ENCODE results near the gene PTPRG.

Gene PTPRG

DNA sequence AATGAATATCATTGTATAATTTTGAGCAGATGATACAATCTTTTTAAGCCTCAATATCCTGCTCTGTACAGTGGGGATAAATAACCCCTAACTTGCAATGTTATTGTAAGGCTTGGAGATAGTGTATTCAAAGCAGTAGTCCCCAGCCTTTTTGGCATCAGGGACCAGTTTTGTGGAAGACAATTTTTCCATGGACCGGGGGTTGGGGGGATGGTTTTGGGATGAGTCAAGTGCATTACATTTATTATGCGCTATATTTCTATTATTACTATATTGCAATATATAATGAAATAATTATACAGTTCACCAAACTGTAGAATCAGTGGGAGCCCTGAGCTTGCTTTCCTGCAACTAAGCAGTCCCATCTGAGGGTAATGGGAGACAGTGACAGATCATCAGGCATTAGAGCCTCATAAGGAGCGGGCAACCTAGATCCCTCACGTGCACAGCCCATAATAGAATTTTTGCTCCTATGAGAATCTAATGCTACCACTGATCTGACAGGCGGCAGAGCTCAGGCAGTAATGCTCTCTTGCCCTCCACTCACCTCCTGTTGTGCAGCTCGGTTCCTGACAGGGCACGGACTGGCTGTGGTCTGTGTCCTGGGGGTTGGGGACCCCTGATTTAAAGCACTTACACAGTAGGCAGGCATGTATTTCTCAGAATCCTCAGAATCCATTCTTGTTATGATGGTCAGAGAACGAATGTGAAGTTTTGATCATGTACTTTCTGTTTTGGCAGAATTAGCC is 102.2 kb downstream of the PTPRG start:
- no peak for DNase-seq

- DNase-seq: no peak
Measured at GRCh38 chr3:61664105-61664482, 102.7 kb downstream of the PTPRG start.

DNA sequence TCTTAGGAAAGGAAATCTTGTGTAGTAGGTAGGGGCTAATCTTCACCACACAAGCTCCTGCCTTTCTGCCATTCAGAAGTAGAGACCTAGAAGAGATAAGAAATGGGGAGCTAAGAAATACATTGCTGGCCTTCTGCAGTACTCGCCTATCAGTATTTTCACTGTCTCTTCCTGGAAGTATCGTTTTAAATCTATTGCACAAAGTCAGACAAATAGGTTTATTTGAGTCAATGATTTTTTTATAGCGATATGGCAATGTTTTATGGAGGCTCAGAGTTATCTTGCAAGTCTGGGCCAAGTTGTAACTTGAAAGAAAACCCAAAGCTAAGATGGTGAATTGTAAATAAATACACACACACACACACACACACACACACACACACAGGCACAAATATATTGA is 103.8 kb downstream of the PTPRG start:
- no peak for DNase-seq

- DNase-seq: no peak
Measured at GRCh38 chr3:61665987-61666386, 104.6 kb downstream of the PTPRG start.

- no peak for DNase-seq
Measured at GRCh38 chr3:61666615-61667330, 105.4 kb downstream of the PTPRG start.

GRCh38 chr3:61667383-61667782 is 106.0 kb downstream of the PTPRG start:
- DNase-seq: no peak

DNA sequence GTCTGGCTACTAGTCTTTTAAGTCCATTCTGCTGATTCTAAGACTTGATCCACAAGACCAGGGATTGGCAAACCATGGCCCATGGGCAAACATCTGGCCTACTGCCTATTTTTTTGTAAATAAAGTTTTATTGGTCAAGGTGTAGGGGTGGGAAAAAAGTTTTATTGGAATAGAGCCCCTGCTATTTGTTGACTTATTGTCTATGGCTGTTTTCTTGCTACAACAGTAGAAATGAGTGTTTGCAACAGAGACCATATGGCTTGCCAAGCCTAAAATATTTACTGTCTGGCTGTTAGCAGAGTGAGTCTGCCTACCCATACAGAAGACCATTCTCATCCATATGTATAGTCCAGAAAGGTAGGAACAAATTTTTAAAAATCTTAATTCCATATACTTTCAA is 106.4 kb downstream of the PTPRG start:
- DNase-seq: no peak

DNA sequence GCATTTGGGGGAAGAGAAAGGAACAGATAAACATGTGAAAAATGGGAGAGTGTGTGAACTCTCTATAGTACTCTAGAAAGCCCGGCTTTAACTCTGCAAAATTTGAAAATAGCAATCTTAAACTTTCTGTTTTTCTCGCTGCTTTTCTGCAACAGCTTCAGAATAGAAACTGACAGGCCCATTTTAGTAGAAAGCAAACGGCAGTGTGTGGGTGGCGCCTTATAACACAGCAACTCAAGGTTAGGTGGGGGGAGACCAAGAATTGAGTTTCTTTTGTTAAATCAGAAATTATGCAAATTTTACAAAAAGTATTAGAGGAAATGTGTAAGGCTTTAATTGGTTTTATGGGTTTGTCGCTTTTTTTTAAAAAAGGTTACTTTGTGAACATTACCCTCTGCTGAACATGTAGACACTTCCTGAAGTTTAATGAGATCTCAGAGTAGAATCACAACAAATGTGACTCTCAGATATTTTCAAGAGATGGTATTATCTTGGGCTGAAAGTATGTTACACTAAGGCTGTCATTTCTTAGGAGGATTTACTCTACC is 107.0 kb downstream of the PTPRG start:
- no peak for DNase-seq

DNA sequence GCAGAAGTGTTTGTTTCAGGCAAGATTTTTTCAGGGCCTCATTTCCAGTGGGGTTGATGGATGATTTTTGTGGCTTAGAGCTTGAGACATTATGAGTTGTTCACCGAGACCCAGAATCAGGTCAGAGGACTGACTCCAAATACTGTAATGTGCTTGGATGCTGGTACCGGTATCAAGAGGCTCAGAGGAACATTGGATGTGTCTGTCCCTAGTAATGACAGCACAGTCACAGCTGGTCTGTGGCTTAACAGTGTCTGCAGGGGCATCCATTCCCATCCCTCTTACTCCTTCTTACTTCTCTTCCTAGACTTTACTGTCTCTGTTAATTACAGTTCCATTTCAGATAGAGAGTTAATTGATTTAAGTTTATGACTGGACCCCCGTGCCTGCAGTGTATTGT is 107.8 kb downstream of the PTPRG start:
- no peak for DNase-seq

DNA sequence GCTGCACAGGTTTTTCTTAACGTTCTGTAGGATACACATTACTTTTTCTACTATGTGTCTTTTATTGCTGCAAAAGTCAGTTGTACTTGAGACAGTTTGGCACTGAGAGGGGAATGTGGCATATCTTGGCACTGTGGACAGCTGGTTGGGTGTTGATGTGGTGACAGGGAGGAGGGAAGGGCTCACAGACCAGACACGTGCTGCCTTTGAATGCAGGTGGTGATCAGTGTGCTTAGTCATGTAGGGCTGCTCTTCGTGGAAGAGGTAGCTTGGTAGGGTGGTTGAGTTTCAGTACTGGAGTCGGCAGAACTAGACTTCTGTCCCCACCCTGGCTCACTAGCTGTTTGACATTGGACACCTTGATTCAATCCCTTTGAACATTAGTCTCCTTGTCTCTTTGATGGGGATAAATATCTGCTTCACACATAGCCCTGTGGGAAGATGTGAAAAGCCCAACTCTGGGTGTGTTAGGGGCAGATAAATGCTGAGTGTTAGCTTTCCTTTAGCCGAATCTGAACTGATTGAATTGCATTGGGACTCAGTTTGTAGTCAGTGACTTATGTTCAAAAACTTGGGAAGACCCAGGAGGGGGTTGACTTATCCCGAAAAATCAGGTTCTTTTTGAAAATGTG is 108.4 kb downstream of the PTPRG start:
- DNase-seq: no peak

DNA sequence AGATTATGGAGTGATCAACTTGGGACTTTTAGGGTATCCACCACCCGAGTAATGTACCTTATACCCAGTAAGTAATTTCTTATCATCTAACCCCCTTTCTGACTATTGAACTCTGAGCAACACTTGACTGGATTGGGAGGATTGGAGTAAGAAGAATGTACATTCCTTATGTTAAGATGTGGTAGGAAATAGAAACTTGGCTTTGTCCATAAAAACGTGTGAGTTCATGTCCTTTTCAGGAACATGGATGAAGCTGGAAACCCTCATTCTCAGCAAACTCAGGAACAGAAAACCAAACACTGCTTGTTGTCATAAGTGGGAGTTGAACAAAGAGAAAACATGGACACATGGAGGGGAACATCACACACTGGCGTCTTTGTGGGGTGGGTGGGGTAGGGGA is 112.3 kb downstream of the PTPRG start:
- DNase-seq: no peak

- DNase-seq: no peak
Measured at GRCh38 chr3:61674596-61674995, 113.2 kb downstream of the PTPRG start.

DNA sequence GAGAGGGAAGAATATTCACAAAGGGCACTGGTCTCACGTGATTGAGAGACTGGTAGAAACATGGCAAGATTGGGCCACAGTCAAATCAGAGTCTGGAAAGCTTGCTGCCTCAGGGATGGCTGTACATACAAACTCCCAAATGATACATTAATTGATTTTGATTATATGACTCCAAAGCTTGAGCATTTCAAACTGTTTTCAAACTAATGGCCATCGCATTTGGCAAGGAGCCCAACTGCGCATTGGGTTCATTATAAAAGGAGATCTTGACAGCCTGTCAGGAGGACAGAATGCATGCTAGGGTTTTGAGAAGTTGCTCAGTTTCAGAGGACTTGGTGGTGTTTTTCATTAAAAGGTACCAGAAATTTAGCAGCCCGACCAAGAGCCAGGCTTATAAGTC is 117.7 kb downstream of the PTPRG start:
- no peak for DNase-seq

- DNase-seq: no peak
Measured at GRCh38 chr3:61680617-61681016, 119.2 kb downstream of the PTPRG start.

GRCh38 chr3:61681636-61682035 is 120.3 kb downstream of the PTPRG start:
- no peak for DNase-seq

- DNase-seq: no peak
Measured at GRCh38 chr3:61682671-61683548, 121.5 kb downstream of the PTPRG start.

DNA sequence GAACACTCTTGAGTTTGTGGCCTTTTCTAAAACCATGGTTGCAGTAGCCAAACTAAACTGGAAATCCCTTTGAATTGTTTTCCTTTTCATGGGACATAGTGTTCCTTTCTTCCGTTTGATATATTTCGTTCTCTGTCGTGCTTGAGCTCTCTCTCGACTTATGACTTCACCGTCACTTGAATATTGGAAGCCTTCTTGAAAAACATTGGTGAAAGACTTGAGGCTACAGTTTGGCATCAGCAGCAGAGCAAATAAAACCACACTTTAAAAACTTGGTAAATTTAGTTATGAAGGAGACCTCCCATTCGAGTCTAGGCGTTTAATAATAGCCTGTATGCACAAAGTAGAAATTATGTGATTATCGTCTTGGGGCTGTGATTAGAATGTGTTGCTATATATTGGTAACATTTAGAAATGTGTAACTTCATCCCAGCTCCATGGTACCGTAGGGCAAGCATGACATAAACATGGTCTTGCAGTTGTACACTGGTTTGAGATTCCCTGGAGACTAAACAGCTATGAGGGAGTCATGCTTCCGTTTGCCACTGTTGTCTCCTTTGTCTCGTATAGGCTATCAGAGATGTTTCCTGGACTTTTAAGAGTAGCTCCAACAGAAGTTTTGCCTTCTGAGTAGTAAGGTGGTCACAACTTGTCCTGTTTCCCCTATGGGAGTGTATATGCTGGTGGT is 122.3 kb downstream of the PTPRG start:
- DNase-seq: no peak

GRCh38 chr3:61684386-61684785 is 123.0 kb downstream of the PTPRG start:
- DNase-seq: no peak

DNA sequence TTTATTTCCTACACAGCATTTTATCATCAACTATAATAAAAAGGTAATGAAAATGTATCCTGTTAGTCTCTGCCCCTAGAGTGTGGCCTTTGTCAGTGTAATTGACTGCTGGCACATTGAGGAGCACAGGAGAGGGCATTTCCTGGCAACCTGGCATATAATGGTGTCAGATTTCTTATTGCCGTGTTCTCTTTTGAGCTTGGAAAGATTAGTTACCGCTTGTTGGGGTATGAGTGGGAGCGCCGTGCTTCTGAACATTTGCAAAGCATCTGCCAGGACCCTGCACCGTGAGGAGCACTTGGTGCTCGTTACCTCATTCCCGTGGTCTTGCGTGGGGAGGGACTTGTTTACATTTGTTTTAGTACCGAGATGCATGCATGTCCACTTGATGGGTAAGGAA is 124.4 kb downstream of the PTPRG start:
- DNase-seq: no peak

DNA sequence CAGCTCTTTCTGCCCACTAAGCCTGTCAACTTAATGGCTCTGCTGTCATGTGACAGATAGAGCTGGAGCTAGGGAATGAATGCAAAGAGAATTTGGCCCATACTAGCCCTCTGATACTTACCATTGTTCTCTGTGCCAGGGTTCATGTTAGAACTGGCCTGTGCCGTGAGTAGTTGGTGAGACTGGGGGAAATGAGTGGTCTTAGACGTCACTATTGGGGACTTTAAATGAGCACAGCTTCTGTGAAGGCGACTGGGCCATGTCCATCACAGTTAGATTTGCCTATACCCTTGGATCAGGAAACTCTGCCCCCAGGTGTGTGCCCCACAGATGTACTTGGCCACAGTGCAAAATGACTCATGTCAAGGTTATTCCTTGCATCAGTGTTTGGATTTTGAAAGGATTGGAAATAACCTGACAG is 124.9 kb downstream of the PTPRG start:
- no peak for DNase-seq

GRCh38 chr3:61687206-61687605 is 125.8 kb downstream of the PTPRG start:
- DNase-seq: no peak

GRCh38 chr3:61687663-61688306 is 126.4 kb downstream of the PTPRG start:
- DNase-seq: no peak

All from T-helper 1 cell (primary cell).